Stimulated activated CD4-positive, alpha-beta T cell treated with anti-CD3 and anti-CD28 coated beads, Interleukin-15, amount 100 ng/mL, for 48 hours (primary cell): ENCODE data around the gene PANX2.
A peak's percentile ranks its signal among the peaks of the same experiment; 100 is the strongest.
"Not testable (repeated sequence)": the region's sequence is repeated elsewhere in the genome, so short reads cannot be mapped to it uniquely, and the experiment has no call there.

Source experiments
- DNase-seq, 2 donors: peaks; one replicate each; pipeline ENCODE4 v3.0.0-alpha.2; 2020; ENCODE audit warnings: low read depth in 2 of 2

Gene PANX2

GRCh38 chr22:50147258-50148165, 23.0 kb upstream of the PANX2 start:
- not testable (repeated sequence) for DNase-seq

GRCh38 chr22:50148166-50148500, 22.4 kb upstream of the PANX2 start:
- no peak for DNase-seq

- peak; percentile 38 to 67 for DNase-seq
These were observed 21.4 kb upstream of the PANX2 start for GRCh38 chr22:50148991-50149721.

- DNase-seq: no peak
These were observed 20.1 kb upstream of the PANX2 start for GRCh38 chr22:50150161-50151129.

- no peak for DNase-seq
These were observed 18.7 kb upstream of the PANX2 start for GRCh38 chr22:50151571-50152537.

GRCh38 chr22:50153056-50153755, 17.3 kb upstream of the PANX2 start:
- no peak for DNase-seq

GRCh38 chr22:50153756-50154140, 16.8 kb upstream of the PANX2 start:
- no peak for DNase-seq

- no peak for DNase-seq
These were observed 12.7 kb upstream of the PANX2 start for GRCh38 chr22:50157709-50158375.

- no peak for DNase-seq
These were observed 9.6 kb upstream of the PANX2 start for GRCh38 chr22:50160947-50161346.

- no peak for DNase-seq
These were observed 8.8 kb upstream of the PANX2 start for GRCh38 chr22:50161508-50162390.

GRCh38 chr22:50162391-50162956, 8.1 kb upstream of the PANX2 start:
- DNase-seq: no peak

- DNase-seq: no peak
These were observed 5.0 kb upstream of the PANX2 start for GRCh38 chr22:50165436-50166123.

GRCh38 chr22:50167689-50168489, 2.6 kb upstream of the PANX2 start:
- no peak for DNase-seq

GRCh38 chr22:50168490-50169180, 1.9 kb upstream of the PANX2 start:
- DNase-seq: not testable (repeated sequence)

GRCh38 chr22:50169181-50169759, 1.3 kb upstream of the PANX2 start:
- no peak for DNase-seq
